H1 (cell line): ENCODE data around the gene CPXM1. TPM values are rescaled to one million over a fixed set of nuclear protein-coding genes. Genes with fewer than 3 reads are reported as not detected.

Experiments used
- CBX8 ChIP-seq: fragments of 300-800, 300-1000 bp; sonication (generic); IDR thresholded peaks from 2 replicates; pipeline ENCODE4 v1.7.1; 2016; ENCODE audit warnings: low read depth, low read length, borderline replicate concordance
- JUND ChIP-seq: IDR thresholded peaks from 2 replicates; pipeline ENCODE4 v1.6.1; 2011; ENCODE audit warnings: mild to moderate bottlenecking, improper control_type of control experiment, low read length
- SUZ12 ChIP-seq: fragments of 200-600 bp; sonication (generic); IDR thresholded peaks from 2 replicates; pipeline ENCODE4 v1.6.1; 2012; ENCODE audit warnings: mild to moderate bottlenecking, inconsistent platforms, low read length, moderate library complexity, mixed read lengths
- polyA plus RNA-seq, 7 experiments: library from polyadenylated mRNA; depleted of rRNA in 3 of 7; stranded (reverse) in 5 of 7; unstranded in 2 of 7; fragments of >200 nt in 5 of 7; fragments of 200-250 nt in 2 of 7; gene quantifications; 1 replicate in 5 of 7; 2 replicates in 1 of 7; 4 replicates in 1 of 7; pipeline versions ENCODE4 v1.2.1 to v1.2.3, GENCODE V29; 2011 to 2013; ENCODE audit warnings: missing spikeins in 2 of 7, mixed read lengths in 2 of 7
- total RNA-seq: library from RNA; stranded (reverse); fragmentation: NEBNext Ultra II Directional; extraction: Animal tissue kit (Norgen Biotek cat#: 25700); gene quantifications from 2 replicates; pipeline ENCODE4 v1.2.1, GENCODE V29; 2021
- TF ChIP-seq, protein P1 (sequence below): fragments of 300-600 bp; sonication (generic); IDR thresholded peaks from 2 replicates; pipeline ENCODE4 v1.7.1; 2012; ENCODE audit warnings: low read length, moderate library complexity, mild to moderate bottlenecking, inconsistent platforms; ENCODE audit not compliant: insufficient replicate concordance

Gene CPXM1
- total and polyA plus RNA-seq, 2 of the 8 experiments (the other 6 are each of a cell fraction or from before 2014, with no cell fraction given): 31.3 to 81.9 TPM

DNA sequence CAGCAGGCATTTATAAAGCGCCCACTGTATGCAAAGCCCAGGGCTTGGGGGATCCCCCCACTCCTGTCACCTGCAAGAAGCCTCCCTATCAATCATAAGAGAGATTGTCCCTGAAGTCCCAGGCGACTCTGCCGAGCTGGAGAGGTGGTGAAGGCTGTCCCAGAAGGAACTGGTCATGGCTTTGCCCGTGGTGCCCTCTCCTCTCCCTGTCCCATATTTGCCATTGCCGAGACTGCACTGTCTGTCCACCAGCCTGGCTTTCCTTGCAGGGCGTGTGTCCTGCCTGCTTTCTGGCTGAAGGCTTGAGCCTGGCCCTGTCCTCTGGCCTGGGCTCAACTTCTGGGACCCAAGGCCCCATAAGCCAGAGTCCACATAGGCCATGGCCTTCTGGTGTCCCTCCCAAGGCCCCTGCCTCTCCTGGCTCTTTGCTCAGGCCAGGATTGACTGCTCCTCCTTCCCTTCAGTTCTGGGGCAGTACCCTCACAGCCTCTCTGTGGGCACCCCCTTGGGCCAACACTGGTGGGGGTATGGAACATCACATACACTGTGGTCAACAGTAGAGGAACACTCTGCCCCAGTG, 46.9 kb downstream of the CPXM1 start (continued):
- TF ChIP-seq, protein P1, sequence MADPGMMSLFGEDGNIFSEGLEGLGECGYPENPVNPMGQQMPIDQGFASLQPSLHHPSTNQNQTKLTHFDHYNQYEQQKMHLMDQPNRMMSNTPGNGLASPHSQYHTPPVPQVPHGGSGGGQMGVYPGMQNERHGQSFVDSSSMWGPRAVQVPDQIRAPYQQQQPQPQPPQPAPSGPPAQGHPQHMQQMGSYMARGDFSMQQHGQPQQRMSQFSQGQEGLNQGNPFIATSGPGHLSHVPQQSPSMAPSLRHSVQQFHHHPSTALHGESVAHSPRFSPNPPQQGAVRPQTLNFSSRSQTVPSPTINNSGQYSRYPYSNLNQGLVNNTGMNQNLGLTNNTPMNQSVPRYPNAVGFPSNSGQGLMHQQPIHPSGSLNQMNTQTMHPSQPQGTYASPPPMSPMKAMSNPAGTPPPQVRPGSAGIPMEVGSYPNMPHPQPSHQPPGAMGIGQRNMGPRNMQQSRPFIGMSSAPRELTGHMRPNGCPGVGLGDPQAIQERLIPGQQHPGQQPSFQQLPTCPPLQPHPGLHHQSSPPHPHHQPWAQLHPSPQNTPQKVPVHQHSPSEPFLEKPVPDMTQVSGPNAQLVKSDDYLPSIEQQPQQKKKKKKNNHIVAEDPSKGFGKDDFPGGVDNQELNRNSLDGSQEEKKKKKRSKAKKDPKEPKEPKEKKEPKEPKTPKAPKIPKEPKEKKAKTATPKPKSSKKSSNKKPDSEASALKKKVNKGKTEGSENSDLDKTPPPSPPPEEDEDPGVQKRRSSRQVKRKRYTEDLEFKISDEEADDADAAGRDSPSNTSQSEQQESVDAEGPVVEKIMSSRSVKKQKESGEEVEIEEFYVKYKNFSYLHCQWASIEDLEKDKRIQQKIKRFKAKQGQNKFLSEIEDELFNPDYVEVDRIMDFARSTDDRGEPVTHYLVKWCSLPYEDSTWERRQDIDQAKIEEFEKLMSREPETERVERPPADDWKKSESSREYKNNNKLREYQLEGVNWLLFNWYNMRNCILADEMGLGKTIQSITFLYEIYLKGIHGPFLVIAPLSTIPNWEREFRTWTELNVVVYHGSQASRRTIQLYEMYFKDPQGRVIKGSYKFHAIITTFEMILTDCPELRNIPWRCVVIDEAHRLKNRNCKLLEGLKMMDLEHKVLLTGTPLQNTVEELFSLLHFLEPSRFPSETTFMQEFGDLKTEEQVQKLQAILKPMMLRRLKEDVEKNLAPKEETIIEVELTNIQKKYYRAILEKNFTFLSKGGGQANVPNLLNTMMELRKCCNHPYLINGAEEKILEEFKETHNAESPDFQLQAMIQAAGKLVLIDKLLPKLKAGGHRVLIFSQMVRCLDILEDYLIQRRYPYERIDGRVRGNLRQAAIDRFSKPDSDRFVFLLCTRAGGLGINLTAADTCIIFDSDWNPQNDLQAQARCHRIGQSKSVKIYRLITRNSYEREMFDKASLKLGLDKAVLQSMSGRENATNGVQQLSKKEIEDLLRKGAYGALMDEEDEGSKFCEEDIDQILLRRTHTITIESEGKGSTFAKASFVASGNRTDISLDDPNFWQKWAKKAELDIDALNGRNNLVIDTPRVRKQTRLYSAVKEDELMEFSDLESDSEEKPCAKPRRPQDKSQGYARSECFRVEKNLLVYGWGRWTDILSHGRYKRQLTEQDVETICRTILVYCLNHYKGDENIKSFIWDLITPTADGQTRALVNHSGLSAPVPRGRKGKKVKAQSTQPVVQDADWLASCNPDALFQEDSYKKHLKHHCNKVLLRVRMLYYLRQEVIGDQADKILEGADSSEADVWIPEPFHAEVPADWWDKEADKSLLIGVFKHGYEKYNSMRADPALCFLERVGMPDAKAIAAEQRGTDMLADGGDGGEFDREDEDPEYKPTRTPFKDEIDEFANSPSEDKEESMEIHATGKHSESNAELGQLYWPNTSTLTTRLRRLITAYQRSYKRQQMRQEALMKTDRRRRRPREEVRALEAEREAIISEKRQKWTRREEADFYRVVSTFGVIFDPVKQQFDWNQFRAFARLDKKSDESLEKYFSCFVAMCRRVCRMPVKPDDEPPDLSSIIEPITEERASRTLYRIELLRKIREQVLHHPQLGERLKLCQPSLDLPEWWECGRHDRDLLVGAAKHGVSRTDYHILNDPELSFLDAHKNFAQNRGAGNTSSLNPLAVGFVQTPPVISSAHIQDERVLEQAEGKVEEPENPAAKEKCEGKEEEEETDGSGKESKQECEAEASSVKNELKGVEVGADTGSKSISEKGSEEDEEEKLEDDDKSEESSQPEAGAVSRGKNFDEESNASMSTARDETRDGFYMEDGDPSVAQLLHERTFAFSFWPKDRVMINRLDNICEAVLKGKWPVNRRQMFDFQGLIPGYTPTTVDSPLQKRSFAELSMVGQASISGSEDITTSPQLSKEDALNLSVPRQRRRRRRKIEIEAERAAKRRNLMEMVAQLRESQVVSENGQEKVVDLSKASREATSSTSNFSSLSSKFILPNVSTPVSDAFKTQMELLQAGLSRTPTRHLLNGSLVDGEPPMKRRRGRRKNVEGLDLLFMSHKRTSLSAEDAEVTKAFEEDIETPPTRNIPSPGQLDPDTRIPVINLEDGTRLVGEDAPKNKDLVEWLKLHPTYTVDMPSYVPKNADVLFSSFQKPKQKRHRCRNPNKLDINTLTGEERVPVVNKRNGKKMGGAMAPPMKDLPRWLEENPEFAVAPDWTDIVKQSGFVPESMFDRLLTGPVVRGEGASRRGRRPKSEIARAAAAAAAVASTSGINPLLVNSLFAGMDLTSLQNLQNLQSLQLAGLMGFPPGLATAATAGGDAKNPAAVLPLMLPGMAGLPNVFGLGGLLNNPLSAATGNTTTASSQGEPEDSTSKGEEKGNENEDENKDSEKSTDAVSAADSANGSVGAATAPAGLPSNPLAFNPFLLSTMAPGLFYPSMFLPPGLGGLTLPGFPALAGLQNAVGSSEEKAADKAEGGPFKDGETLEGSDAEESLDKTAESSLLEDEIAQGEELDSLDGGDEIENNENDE: no peak
- TF ChIP-seq SUZ12 (no peak), JUND (no peak), CBX8 (no peak)
- TF ChIP-seq, all 59 proteins: peak for 0
